HepG2 (cell line): ENCODE data around the gene TSPAN17. TPM values are rescaled to one million over a fixed set of nuclear protein-coding genes. Genes with fewer than 3 reads are reported as not detected.
A peak's percentile ranks its signal among the peaks of the same experiment; 100 is the strongest.

ENCODE experiments used
- HNF1A ChIP-seq, 2 experiments: sonication (generic) in 1 of 2; formaldehyde crosslinking in 1 of 2; IDR thresholded peaks; 2 replicates each; pipeline versions ENCODE4 v1.4.0 to v1.6.1; 2016 to 2020; ENCODE audit warnings: borderline replicate concordance in 1 of 2, low read depth in 1 of 2, mild to moderate bottlenecking in 1 of 2, missing genetic modification reagents in 1 of 2
- HOXA9 ChIP-seq: sonication (generic); formaldehyde crosslinking; IDR thresholded peaks from 2 replicates; pipeline ENCODE4 v1.8.1; 2022; ENCODE audit warnings: missing genetic modification reagents, mild to moderate bottlenecking, moderate library complexity, borderline replicate concordance
- IKZF4 ChIP-seq: sonication (generic); formaldehyde crosslinking; IDR thresholded peaks from 2 replicates; pipeline ENCODE4 v1.5.1; 2020; ENCODE audit warnings: borderline replicate concordance, mild to moderate bottlenecking, low read depth, missing genetic modification reagents; ENCODE audit errors: not compliant biosample characterization
- KLF13 ChIP-seq: sonication (generic); formaldehyde crosslinking; IDR thresholded peaks from 2 replicates; pipeline ENCODE4 v1.4.0; 2020; ENCODE audit warnings: mild to moderate bottlenecking, missing genetic modification reagents
- KMT2A ChIP-seq: sonication (generic); formaldehyde crosslinking; IDR thresholded peaks from 2 replicates; pipeline ENCODE4 v1.4.0; 2020; ENCODE audit warnings: missing genetic modification reagents
- MAZ ChIP-seq, 2 experiments: sonication (generic) in 1 of 2; formaldehyde crosslinking in 1 of 2; IDR thresholded peaks; 2 replicates each; pipeline versions ENCODE4 v1.5.0 to v1.6.1; 2012 to 2020; ENCODE audit warnings: low read depth in 2 of 2, mild to moderate bottlenecking in 2 of 2, borderline replicate concordance in 1 of 2, improper control_type of control experiment in 1 of 2, low read length in 1 of 2, missing genetic modification reagents in 1 of 2, moderate library complexity in 1 of 2
- NCOR1 ChIP-seq: fragments of 200-600 bp; sonication (generic); IDR thresholded peaks from 2 replicates; pipeline ENCODE4 v1.7.0; 2017; ENCODE audit warnings: antibody characterized with exemption, low read length, borderline replicate concordance
- PRDM15 ChIP-seq: sonication (generic); formaldehyde crosslinking; IDR thresholded peaks from 2 replicates; pipeline ENCODE4 v1.4.0; 2020; ENCODE audit warnings: missing genetic modification reagents
- RBFOX2 ChIP-seq: fragments of 200-400 bp; formaldehyde crosslinking; IDR thresholded peaks from 2 replicates; pipeline ENCODE4 v1.6.1; 2017; ENCODE audit warnings: low read depth, mild to moderate bottlenecking, low read length
- SALL1 ChIP-seq: sonication (generic); formaldehyde crosslinking; IDR thresholded peaks from 2 replicates; pipeline ENCODE4 v1.8.0; 2022; ENCODE audit warnings: mild to moderate bottlenecking, missing genetic modification reagents
- SYNCRIP ChIP-seq: fragments of 200-400 bp; formaldehyde crosslinking; IDR thresholded peaks from 2 replicates; pipeline ENCODE4 v1.6.1; 2018; ENCODE audit warnings: mild to moderate bottlenecking, low read depth, low read length; ENCODE audit not compliant: insufficient read depth
- TOE1 ChIP-seq: sonication (generic); formaldehyde crosslinking; IDR thresholded peaks from 2 replicates; pipeline ENCODE4 v1.4.0; 2020; ENCODE audit warnings: mild to moderate bottlenecking, missing genetic modification reagents
- ZHX1 ChIP-seq: sonication (generic); formaldehyde crosslinking; IDR thresholded peaks from 2 replicates; pipeline ENCODE4 v1.8.1; 2022; ENCODE audit warnings: low read depth, mild to moderate bottlenecking, missing genetic modification reagents
- ZNF205 ChIP-seq: IDR thresholded peaks from 2 replicates; pipeline ENCODE4 v1.6.1; 2018; ENCODE audit warnings: missing biosample characterization, missing genetic modification reagents
- ZNF296 ChIP-seq: sonication (generic); formaldehyde crosslinking; conservative IDR thresholded peaks from 2 replicates; pipeline ENCODE4 v1.5.0; 2020; ENCODE audit warnings: mild to moderate bottlenecking, missing genetic modification reagents
- ZNF430 ChIP-seq: sonication (generic); formaldehyde crosslinking; IDR thresholded peaks from 2 replicates; pipeline ENCODE4 v1.9.0; 2021; ENCODE audit warnings: mild to moderate bottlenecking, missing genetic modification reagents
- ZSCAN30 ChIP-seq: sonication (generic); formaldehyde crosslinking; IDR thresholded peaks from 2 replicates; pipeline ENCODE4 v1.5.0; 2020; ENCODE audit warnings: mild to moderate bottlenecking, missing genetic modification reagents
- polyA plus RNA-seq, 8 experiments: library from polyadenylated mRNA; depleted of rRNA in 3 of 8; stranded (reverse) in 7 of 8; unstranded in 1 of 8; fragments of >200 nt; fragmentation: Illumina TruSeq in 4 of 8; extraction: Trizol in 4 of 8; gene quantifications; 2 replicates each; pipeline versions ENCODE4 v1.2.1 to v1.2.3, GENCODE V29; 2011 to 2016; ENCODE audit warnings: low read depth in 4 of 8, missing spikeins in 1 of 8, mixed read lengths in 1 of 8; ENCODE audit not compliant: insufficient read depth in 1 of 8
- total RNA-seq, 5 experiments: library from RNA; depleted of rRNA; stranded (reverse); fragments of >200 nt; fragmentation: Illumina TruSeq; extraction: Trizol; gene quantifications; 2 replicates each; pipeline ENCODE4 v1.2.3, GENCODE V29; 2016; ENCODE audit warnings: low read depth in 1 of 5

Gene TSPAN17
- total and polyA plus RNA-seq, 2 of the 13 experiments (the other 11 are each of a cell fraction or from before 2014, with no cell fraction given): 11.5 to 15.0 TPM

- TF ChIP-seq RBFOX2 (no peak), KMT2A (CRISPR knock-in tag) (no peak), ZNF430 (peak; percentile 89; the same call in 1 of the 2 replicates), ZNF296 (CRISPR knock-in tag) (no peak), KLF13 (no peak), MAZ (IDR thresholded peaks at IDR 0.05; ENCODE audit: borderline replicate concordance, low read depth, low read length) (no peak), MAZ (CRISPR knock-in tag; IDR thresholded peaks at IDR 0.05; ENCODE audit: low read depth) (no peak), HOXA9 (CRISPR knock-in tag) (no peak), SALL1 (CRISPR knock-in tag) (peak; percentile 82), HNF1A (IDR thresholded peaks at IDR 0.05; ENCODE audit: low read depth) (no peak), HNF1A (CRISPR knock-in tag; IDR thresholded peaks at IDR 0.05; ENCODE audit: borderline replicate concordance) (no peak), ZNF205 (CRISPR knock-in tag) (no peak), ZHX1 (CRISPR knock-in tag) (no peak), SYNCRIP (no peak), NCOR1 (no peak), TOE1 (no peak), ZSCAN30 (CRISPR knock-in tag) (no peak), IKZF4 (CRISPR knock-in tag) (no peak), PRDM15 (CRISPR knock-in tag) (no peak)
Observed at GRCh38 chr5:176611435-176611834, 35.8 kb upstream of the TSPAN17 start (continued).
